Prostate gland (tissue), 2 donors: Measurements from ENCODE around the gene IFI6.

Source experiments
- POLR2A ChIP-seq: fragments of 450-650 bp; IDR thresholded peaks from one replicate; pipeline ENCODE4 v1.6.1; 2016; ENCODE audit warnings: antibody characterized with exemption, mild to moderate bottlenecking
- POLR2AphosphoS5 ChIP-seq: sonication (generic); formaldehyde crosslinking; IDR thresholded peaks from one replicate; pipeline ENCODE4 v1.6.1; 2017; ENCODE audit warnings: antibody characterized with exemption
- TF ChIP-seq, protein P1 (sequence below), 4 experiments: fragments of 200-600 bp in 2 of 4; fragments of 450-650 bp in 2 of 4; sonication (generic) in 2 of 4; IDR thresholded peaks; 1 replicate in 3 of 4; 2 replicates in 1 of 4; pipeline ENCODE4 v1.5.1; 2016 to 2019; ENCODE audit warnings: antibody characterized with exemption in 4 of 4, mild to moderate bottlenecking in 2 of 4, moderate library complexity in 2 of 4

DNA sequence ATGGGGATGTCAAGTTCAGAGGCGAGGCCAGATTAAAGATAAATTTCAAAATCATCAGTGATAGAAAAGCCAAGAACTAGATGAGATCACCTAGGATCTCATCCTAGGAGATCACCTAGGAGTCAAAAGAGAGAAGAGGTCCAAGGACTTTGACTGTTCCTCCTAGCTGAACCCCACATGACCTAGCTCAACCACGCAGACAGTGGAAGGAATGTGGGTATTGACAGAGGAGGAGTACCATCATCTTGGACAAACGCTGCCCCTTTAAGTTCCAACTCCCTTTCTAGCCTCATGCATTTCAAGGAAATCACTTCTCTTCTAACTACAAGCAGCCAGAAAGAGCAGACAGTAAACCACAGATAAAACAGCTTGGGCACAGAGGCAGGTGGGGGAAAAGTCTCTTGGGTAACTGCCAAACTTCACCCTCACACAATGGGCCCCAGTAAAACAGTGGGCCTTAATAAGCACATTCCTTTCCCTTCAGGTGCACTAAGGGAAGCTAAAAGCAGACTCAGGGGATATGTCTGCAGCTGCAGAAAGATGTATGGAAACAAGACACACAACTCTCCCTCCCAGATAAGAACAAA is 41.2 kb upstream of the IFI6 start:
- TF ChIP-seq, protein P1, sequence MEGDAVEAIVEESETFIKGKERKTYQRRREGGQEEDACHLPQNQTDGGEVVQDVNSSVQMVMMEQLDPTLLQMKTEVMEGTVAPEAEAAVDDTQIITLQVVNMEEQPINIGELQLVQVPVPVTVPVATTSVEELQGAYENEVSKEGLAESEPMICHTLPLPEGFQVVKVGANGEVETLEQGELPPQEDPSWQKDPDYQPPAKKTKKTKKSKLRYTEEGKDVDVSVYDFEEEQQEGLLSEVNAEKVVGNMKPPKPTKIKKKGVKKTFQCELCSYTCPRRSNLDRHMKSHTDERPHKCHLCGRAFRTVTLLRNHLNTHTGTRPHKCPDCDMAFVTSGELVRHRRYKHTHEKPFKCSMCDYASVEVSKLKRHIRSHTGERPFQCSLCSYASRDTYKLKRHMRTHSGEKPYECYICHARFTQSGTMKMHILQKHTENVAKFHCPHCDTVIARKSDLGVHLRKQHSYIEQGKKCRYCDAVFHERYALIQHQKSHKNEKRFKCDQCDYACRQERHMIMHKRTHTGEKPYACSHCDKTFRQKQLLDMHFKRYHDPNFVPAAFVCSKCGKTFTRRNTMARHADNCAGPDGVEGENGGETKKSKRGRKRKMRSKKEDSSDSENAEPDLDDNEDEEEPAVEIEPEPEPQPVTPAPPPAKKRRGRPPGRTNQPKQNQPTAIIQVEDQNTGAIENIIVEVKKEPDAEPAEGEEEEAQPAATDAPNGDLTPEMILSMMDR (IDR thresholded peaks at IDR 0.05): no peak
- TF ChIP-seq POLR2AphosphoS5: no peak
- TF ChIP-seq POLR2A: no peak
